Ovary (tissue), 9 donors: Measurements from ENCODE around the gene CHRM5. TPM values are rescaled to one million over a fixed set of nuclear protein-coding genes. Genes with fewer than 3 reads are reported as not detected.
"Not testable (repeated sequence)": the region's sequence is repeated elsewhere in the genome, so short reads cannot be mapped to it uniquely, and the experiment has no call there.

ENCODE experiments used
- DNase-seq, 5 donors: peaks; one replicate each; pipeline ENCODE4 v3.0.0-alpha.2; 2019 to 2020
- H3K27ac ChIP-seq, 2 donors: fragments of 200-600 bp; one replicate each; pipeline versions ENCODE4 v1.5.1 to v1.8.0; 2019 to 2022
- H3K27me3 ChIP-seq: fragments of 200-600 bp; one replicate; pipeline ENCODE4 v1.8.0; 2022
- H3K36me3 ChIP-seq: fragments of 200-600 bp; sonication (generic); one replicate; pipeline ENCODE4 v1.5.1; 2019
- H3K4me1 ChIP-seq: one replicate; pipeline ENCODE4 v1.8.1; 2013; ENCODE audit warnings: mild to moderate bottlenecking, moderate library complexity; ENCODE audit not compliant: insufficient read depth
- H3K4me3 ChIP-seq: fragments of 200-600 bp; sonication (generic); one replicate; pipeline ENCODE4 v1.5.1; 2017
- H3K9me3 ChIP-seq, 2 donors: fragments of 200-600 bp in 1 of 2; sonication (generic) in 1 of 2; one replicate each; pipeline versions ENCODE4 v1.5.1 to v1.8.1; 2013 to 2019; ENCODE audit warnings: mild to moderate bottlenecking in 1 of 2, moderate library complexity in 1 of 2
- CTCF ChIP-seq, 3 donors: fragments of 450-650 bp in 2 of 3; fragments of 200-600 bp in 1 of 3; IDR thresholded peaks; one replicate each; pipeline versions ENCODE4 v1.5.1 to v1.8.0; 2016 to 2022; ENCODE audit warnings: antibody characterized with exemption in 3 of 3, mild to moderate bottlenecking in 1 of 3
- EP300 ChIP-seq: sonication (generic); formaldehyde crosslinking; IDR thresholded peaks from one replicate; pipeline ENCODE4 v1.6.1; 2017; ENCODE audit warnings: antibody characterized with exemption
- POLR2A ChIP-seq: fragments of 450-650 bp; IDR thresholded peaks from one replicate; pipeline ENCODE4 v1.6.1; 2017; ENCODE audit warnings: antibody characterized with exemption, mild to moderate bottlenecking, moderate library complexity
- WGBS, 3 donors: extraction: QIAGEN DNeasy Blood & Tissue Kit in 1 of 3; methylation state at CpG; one replicate each; pipeline versions ENCODE4 v1.1.5 to v1.1.7; 2013 to 2017; 5-methylcytosine and 5-hydroxymethylcytosine counted together
- intact Hi-C, 4 donors: fragments of 100-400 bp; cut with DNase I; formaldehyde crosslinking; loops; one replicate each; pipeline versions ENCODE4 v1.11.0 to v1.15.1; 2022 to 2023
- polyA plus RNA-seq, 2 donors: library from polyadenylated mRNA; stranded (reverse); fragments of 200-250 nt in 1 of 2; fragments of 350-450 nt in 1 of 2; fragmentation: Illumina TruSeq in 1 of 2; extraction: RNeasy Lipid Tissue Mini Kit (QIAGEN cat#74804) in 1 of 2; gene quantifications; one replicate each; pipeline ENCODE4 v1.2.3, GENCODE V29; 2013 to 2014
- total RNA-seq, 7 donors: library from RNA; depleted of rRNA in 2 of 7; stranded (reverse); fragments of >200 nt in 2 of 7; fragmentation: NEBNext Ultra II Directional in 3 of 7; extraction: Animal tissue kit (Norgen Biotek cat#: 25700) in 3 of 7; gene quantifications; one replicate each; pipeline versions ENCODE4 v1.1.0 to v1.2.4, GENCODE V29; 2016 to 2023
- donor health status: DM: no; HTN: no; CAD: no; lungs with moderate emphysema.
- donor health status: DM: no; HTN: no; CAD: no.
- donor health status: Bipolar disorder and iron deficiency.
- donor health status: DM: yes; HTN: yes; CAD: no.
- donor health status: DM: no; HTN: no; CAD: no.
- donor health status: DM: yes; HTN: yes; CAD: no.

Gene CHRM5
- total and polyA plus RNA-seq, 9 donors = 0.08 TPM; not detected in 8

GRCh38 chr15:34018021-34018645 lies 49.8 kb downstream of the CHRM5 start:
- Histone ChIP-seq H3K36me3 (no peaks in the 10 kb centered on the region), H3K4me3 (no peak overlapping the region), H3K9me3 (no peaks in the 10 kb centered on the region), H3K4me1 (no peaks in the 10 kb centered on the region), H3K27me3 (no peaks in the 10 kb centered on the region), H3K27ac (no peak overlapping the region)
- intact Hi-C loops = no loop called here
- 90 to 98% (median 93%) methylated on average over 16 of the region's 16 CpGs for WGBS, 3 donors
- no peak for DNase-seq
- no peak for TF ChIP-seq CTCF (IDR thresholded peaks at IDR 0.05)
- TF ChIP-seq POLR2A = no peak
- no peak for TF ChIP-seq EP300

GRCh38 chr15:34018738-34019137 lies 50.4 kb downstream of the CHRM5 start:
- H3K27ac ChIP-seq, intact Hi-C loops, H3K4me1 ChIP-seq, H3K4me3 ChIP-seq, H3K36me3 ChIP-seq, DNase-seq, H3K9me3 ChIP-seq, H3K27me3 ChIP-seq: not testable (repeated sequence)
- WGBS, 3 donors = 95 to 100% (median 97%) methylated on average over 2 of the region's 2 CpGs

GRCh38 chr15:34019369-34019990 lies 51.2 kb downstream of the CHRM5 start:
- no peak for DNase-seq
- Histone ChIP-seq H3K4me3 (no peak overlapping the region), H3K27ac (no peak overlapping the region), H3K4me1 (no peaks in the 10 kb centered on the region), H3K27me3 (no peaks in the 10 kb centered on the region), H3K36me3 (no peaks in the 10 kb centered on the region), H3K9me3 (no peaks in the 10 kb centered on the region)
- intact Hi-C loops = no loop called here
- TF ChIP-seq POLR2A (no peak), EP300 (no peak)
- 96 to 97% (median 97%) methylated on average over 3 of the region's 3 CpGs for WGBS, 3 donors

GRCh38 chr15:34023907-34024306 lies 55.6 kb downstream of the CHRM5 start:
- 76 to 84% (median 79%) methylated on average over 1 of the region's 1 CpG for WGBS, 3 donors
- intact Hi-C loops = no loop called here

GRCh38 chr15:34025252-34025651 lies 57.0 kb downstream of the CHRM5 start:
- 87 to 88% (median 87%) methylated on average over 3 of the region's 3 CpGs for WGBS, 3 donors
- no peak overlapping the region for H3K27ac ChIP-seq
- DNase-seq = no peak
- no peaks in the 10 kb centered on the region for H3K36me3 ChIP-seq
- TF ChIP-seq CTCF (IDR thresholded peaks at IDR 0.05) (no peak), EP300 (no peak), POLR2A (no peak)
- H3K4me3 ChIP-seq = no peak overlapping the region
- intact Hi-C loops = no loop called here
- H3K4me1 ChIP-seq = no peaks in the 10 kb centered on the region
- H3K9me3 ChIP-seq = no peaks in the 10 kb centered on the region
- no peaks in the 10 kb centered on the region for H3K27me3 ChIP-seq

More at GRCh38 chr15:34023907-34024306, 55.6 kb downstream of the CHRM5 start:
- Histone ChIP-seq H3K36me3 (no peaks in the 10 kb centered on the region), H3K4me3 (no peak overlapping the region), H3K27me3 (no peaks in the 10 kb centered on the region), H3K4me1 (no peaks in the 10 kb centered on the region), H3K27ac (no peak overlapping the region), H3K9me3 (no peaks in the 10 kb centered on the region)
- TF ChIP-seq EP300 (no peak), POLR2A (no peak), CTCF (IDR thresholded peaks at IDR 0.05) (no peak)
- DNase-seq = no peak
